ENCODE measurements around the gene BEND5. TPM values are rescaled to one million over a fixed set of nuclear protein-coding genes. Genes with fewer than 3 reads are reported as not detected.

BEND5 gene
- total RNA-seq, 4 donors from 2014 or later: 2.8 to 4.6 (median 3.9) TPM

- Histone ChIP-seq H3K27ac (replicated peaks in 1 of 4) (no peak overlapping the region), H3K36me3 (peaks cover 12 to 63% (median 42%) of the 10 kb centered on the region in 4 donors), H3K27me3 (no peaks in the 10 kb centered on the region), H3K4me1 (no peaks in the 10 kb centered on the region), H3K4me3 (no peak overlapping the region), H3K9me3 (no peaks in the 10 kb centered on the region)
- intact Hi-C loops (cut with DNase I): no loop called here
- DNase-seq (ENCODE audit: extremely low spot score): no peak
- TF ChIP-seq EP300 (IDR thresholded peaks at IDR 0.05) (no peak), POLR2AphosphoS5 (IDR thresholded peaks at IDR 0.05) (no peak), CTCF (IDR thresholded peaks at IDR 0.05) (no peak), POLR2A (IDR thresholded peaks at IDR 0.05; ENCODE audit: low read depth) (no peak)
- 100% methylated on average over 2 of the region's 2 CpGs for WGBS
Measured at GRCh38 chr1:48728584-48728983, 48.1 kb downstream of the BEND5 start.

GRCh38 chr1:48726557-48727215, 50.0 kb downstream of the BEND5 start:
- intact Hi-C loops (cut with DNase I): no loop called here
- Histone ChIP-seq H3K4me3 (no peak overlapping the region), H3K36me3 (peaks cover 1 to 44% (median 27%) of the 10 kb centered on the region in 4 donors), H3K4me1 (no peaks in the 10 kb centered on the region), H3K9me3 (no peaks in the 10 kb centered on the region), H3K27me3 (no peaks in the 10 kb centered on the region), H3K27ac (replicated peaks in 1 of 4) (no peak overlapping the region)
- DNase-seq (ENCODE audit: extremely low spot score): no peak
- TF ChIP-seq POLR2AphosphoS5 (IDR thresholded peaks at IDR 0.05) (no peak), CTCF (IDR thresholded peaks at IDR 0.05) (no peak), EP300 (IDR thresholded peaks at IDR 0.05) (no peak), POLR2A (IDR thresholded peaks at IDR 0.05; ENCODE audit: low read depth) (no peak)
- WGBS: 90% methylated on average over 2 of the region's 4 CpGs

- no peaks in the 10 kb centered on the region for H3K4me1 ChIP-seq
- intact Hi-C loops (cut with DNase I): no loop called here
- peaks cover 0 to 38% (median 22%) of the 10 kb centered on the region in 4 donors for H3K36me3 ChIP-seq
- no peak overlapping the region for H3K27ac ChIP-seq (replicated peaks in 1 of 4)
- 96% methylated on average over 2 of the region's 2 CpGs for WGBS
- TF ChIP-seq CTCF (IDR thresholded peaks at IDR 0.05) (no peak), POLR2AphosphoS5 (IDR thresholded peaks at IDR 0.05) (no peak), EP300 (IDR thresholded peaks at IDR 0.05) (no peak), POLR2A (IDR thresholded peaks at IDR 0.05; ENCODE audit: low read depth) (no peak)
- no peak overlapping the region for H3K4me3 ChIP-seq
- H3K27me3 ChIP-seq: no peaks in the 10 kb centered on the region
- no peak for DNase-seq (ENCODE audit: extremely low spot score)
- H3K9me3 ChIP-seq: no peaks in the 10 kb centered on the region
Measured at GRCh38 chr1:48726139-48726538, 50.6 kb downstream of the BEND5 start.

- Histone ChIP-seq H3K9me3 (no peaks in the 10 kb centered on the region), H3K27ac (replicated peaks in 1 of 4) (no peak overlapping the region), H3K36me3 (peaks cover 0 to 34% (median 19%) of the 10 kb centered on the region in 4 donors), H3K4me1 (no peaks in the 10 kb centered on the region), H3K27me3 (no peaks in the 10 kb centered on the region), H3K4me3 (no peak overlapping the region)
- TF ChIP-seq POLR2A (IDR thresholded peaks at IDR 0.05; ENCODE audit: low read depth) (no peak), POLR2AphosphoS5 (IDR thresholded peaks at IDR 0.05) (no peak), EP300 (IDR thresholded peaks at IDR 0.05) (no peak), CTCF (IDR thresholded peaks at IDR 0.05) (no peak)
- WGBS: 77% methylated on average over 5 of the region's 5 CpGs
- intact Hi-C loops (cut with DNase I): no loop called here
- DNase-seq (ENCODE audit: extremely low spot score): no peak
Measured at GRCh38 chr1:48725341-48726046, 51.2 kb downstream of the BEND5 start.

Data from esophagus muscularis mucosa (tissue), 4 donors.